Measurements from ENCODE around the gene DMD.

The DMD gene

DNA sequence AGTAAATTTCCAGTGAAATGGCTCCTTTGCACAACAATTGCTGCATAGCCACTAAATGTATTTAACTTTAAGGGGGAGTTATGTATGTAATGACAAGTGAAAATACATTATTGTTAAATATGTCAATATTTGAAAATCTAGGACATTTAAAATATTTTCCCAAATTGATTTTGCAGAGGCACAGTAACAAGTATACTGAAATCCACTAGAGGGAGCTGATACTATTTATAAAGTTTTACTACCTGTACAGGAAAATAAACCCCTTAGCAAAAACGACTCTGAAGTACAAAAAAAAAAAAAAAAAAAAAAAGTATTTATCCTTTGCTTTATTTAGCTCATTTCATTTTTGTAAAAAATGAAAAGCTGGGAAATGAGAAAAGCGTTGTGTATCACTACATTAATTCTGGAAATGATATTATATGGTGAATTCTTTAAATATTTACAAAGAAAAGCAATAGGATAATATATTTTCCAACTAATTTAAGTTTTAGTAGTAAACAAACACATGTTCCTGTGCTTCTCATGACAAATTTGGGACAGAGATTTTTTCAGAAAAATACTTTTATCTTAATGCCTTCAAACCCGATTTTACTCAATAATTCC is 727.7 kb downstream of the DMD start:
- H3K27me3 ChIP-seq (ENCODE audit: insufficient read depth, low read length, poor library complexity, severe bottlenecking), result no peaks in the 10 kb centered on the region
- H3K4me2 ChIP-seq (ENCODE audit: low read depth, low read length, poor library complexity, severe bottlenecking), result no peak overlapping the region
- TF ChIP-seq, protein P1, sequence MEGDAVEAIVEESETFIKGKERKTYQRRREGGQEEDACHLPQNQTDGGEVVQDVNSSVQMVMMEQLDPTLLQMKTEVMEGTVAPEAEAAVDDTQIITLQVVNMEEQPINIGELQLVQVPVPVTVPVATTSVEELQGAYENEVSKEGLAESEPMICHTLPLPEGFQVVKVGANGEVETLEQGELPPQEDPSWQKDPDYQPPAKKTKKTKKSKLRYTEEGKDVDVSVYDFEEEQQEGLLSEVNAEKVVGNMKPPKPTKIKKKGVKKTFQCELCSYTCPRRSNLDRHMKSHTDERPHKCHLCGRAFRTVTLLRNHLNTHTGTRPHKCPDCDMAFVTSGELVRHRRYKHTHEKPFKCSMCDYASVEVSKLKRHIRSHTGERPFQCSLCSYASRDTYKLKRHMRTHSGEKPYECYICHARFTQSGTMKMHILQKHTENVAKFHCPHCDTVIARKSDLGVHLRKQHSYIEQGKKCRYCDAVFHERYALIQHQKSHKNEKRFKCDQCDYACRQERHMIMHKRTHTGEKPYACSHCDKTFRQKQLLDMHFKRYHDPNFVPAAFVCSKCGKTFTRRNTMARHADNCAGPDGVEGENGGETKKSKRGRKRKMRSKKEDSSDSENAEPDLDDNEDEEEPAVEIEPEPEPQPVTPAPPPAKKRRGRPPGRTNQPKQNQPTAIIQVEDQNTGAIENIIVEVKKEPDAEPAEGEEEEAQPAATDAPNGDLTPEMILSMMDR (conservative IDR thresholded peaks at IDR 0.05; ENCODE audit: low read length), result peak; percentile 43
- no peak for TF ChIP-seq EZH2phosphoT487 (IDR thresholded peaks at IDR 0.05; ENCODE audit: borderline replicate concordance)
- H3K9me2 ChIP-seq (replicated peaks; ENCODE audit: low read depth, low read length), result no peaks in the 10 kb centered on the region
- no peaks in the 10 kb centered on the region for H3K4me1 ChIP-seq (ENCODE audit: insufficient read depth, low read length, poor library complexity, severe bottlenecking)
- H4K20me1 ChIP-seq (ENCODE audit: insufficient read depth, low read length, poor library complexity, severe bottlenecking), result no peaks in the 10 kb centered on the region
- H3K79me2 ChIP-seq (ENCODE audit: insufficient read depth, low read length), result no peaks in the 10 kb centered on the region
- no peaks in the 10 kb centered on the region for H3K36me3 ChIP-seq (ENCODE audit: insufficient read depth, low read length)
- no peaks in the 10 kb centered on the region for H3F3A ChIP-seq (ENCODE audit: low read depth)
- H3K9me3 ChIP-seq (ENCODE audit: insufficient read depth, low read depth, low read length), result no peaks in the 10 kb centered on the region
- H2AFZ ChIP-seq (ENCODE audit: low read length), result no peak overlapping the region
- no peak overlapping the region for H3K9ac ChIP-seq (ENCODE audit: low read depth, low read length, poor library complexity, severe bottlenecking)
- no peak overlapping the region for H3K4me3 ChIP-seq (ENCODE audit: low read length, poor library complexity, severe bottlenecking)

DNA sequence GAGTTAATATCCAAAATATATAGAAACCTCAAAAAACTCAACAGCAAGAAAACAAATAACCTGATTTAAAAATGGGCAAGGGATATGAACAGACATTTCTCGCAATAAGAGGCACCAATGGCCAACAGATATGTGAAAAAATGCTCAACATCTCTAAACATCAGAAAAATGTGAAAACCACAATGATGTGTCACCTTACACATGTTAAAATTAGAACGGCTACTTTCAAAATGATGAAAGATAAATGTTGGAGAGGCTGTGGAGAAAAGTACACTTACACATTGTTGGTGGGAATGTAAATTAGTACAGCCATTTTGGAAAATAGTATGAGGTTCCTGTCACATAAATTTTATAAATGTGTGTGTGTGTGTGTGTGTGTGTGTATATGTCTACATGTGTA is 731.3 kb downstream of the DMD start:
- no peaks in the 10 kb centered on the region for H3K4me1 ChIP-seq (ENCODE audit: insufficient read depth, low read length, poor library complexity, severe bottlenecking)
- TF ChIP-seq, protein P1 (conservative IDR thresholded peaks at IDR 0.05; ENCODE audit: low read length), result no peak
- TF ChIP-seq EZH2phosphoT487 (IDR thresholded peaks at IDR 0.05; ENCODE audit: borderline replicate concordance), result no peak
- H3F3A ChIP-seq (ENCODE audit: low read depth), result no peaks in the 10 kb centered on the region
- H3K36me3 ChIP-seq (ENCODE audit: insufficient read depth, low read length), result no peaks in the 10 kb centered on the region
- H3K4me3 ChIP-seq (ENCODE audit: low read length, poor library complexity, severe bottlenecking), result no peak overlapping the region
- H3K27me3 ChIP-seq (ENCODE audit: insufficient read depth, low read length, poor library complexity, severe bottlenecking), result no peaks in the 10 kb centered on the region
- no peak overlapping the region for H3K9ac ChIP-seq (ENCODE audit: low read depth, low read length, poor library complexity, severe bottlenecking)
- H3K9me2 ChIP-seq (replicated peaks; ENCODE audit: low read depth, low read length), result no peaks in the 10 kb centered on the region
- no peaks in the 10 kb centered on the region for H4K20me1 ChIP-seq (ENCODE audit: insufficient read depth, low read length, poor library complexity, severe bottlenecking)
- no peak overlapping the region for H3K4me2 ChIP-seq (ENCODE audit: low read depth, low read length, poor library complexity, severe bottlenecking)
- no peaks in the 10 kb centered on the region for H3K79me2 ChIP-seq (ENCODE audit: insufficient read depth, low read length)
- no peak overlapping the region for H2AFZ ChIP-seq (ENCODE audit: low read length)
- no peaks in the 10 kb centered on the region for H3K9me3 ChIP-seq (ENCODE audit: insufficient read depth, low read depth, low read length)

DNA sequence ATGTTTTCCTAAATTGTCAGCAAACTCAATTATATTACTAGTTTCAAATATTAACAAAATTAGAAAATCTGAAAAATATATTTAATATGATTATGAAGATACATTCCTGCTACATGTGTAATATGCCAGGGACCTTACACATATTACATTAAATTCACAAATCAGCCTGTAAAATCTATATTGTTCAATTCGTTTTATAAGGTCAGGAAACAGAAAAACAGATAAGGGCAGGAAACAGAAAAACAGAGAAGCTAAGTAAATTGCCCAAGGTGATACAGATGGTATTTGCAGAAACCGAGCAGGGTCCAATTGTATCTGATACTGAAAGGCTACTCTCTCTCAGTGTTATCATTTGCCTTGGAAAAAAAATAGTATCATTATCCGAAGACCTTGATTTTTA is 739.0 kb downstream of the DMD start:
- Histone ChIP-seq H3K36me3 (ENCODE audit: insufficient read depth, low read length) (no peaks in the 10 kb centered on the region), H4K20me1 (ENCODE audit: insufficient read depth, low read length, poor library complexity, severe bottlenecking) (no peaks in the 10 kb centered on the region), H3K9ac (ENCODE audit: low read depth, low read length, poor library complexity, severe bottlenecking) (no peak overlapping the region), H3K9me2 (replicated peaks; ENCODE audit: low read depth, low read length) (no peaks in the 10 kb centered on the region), H3K27me3 (ENCODE audit: insufficient read depth, low read length, poor library complexity, severe bottlenecking) (no peaks in the 10 kb centered on the region), H2AFZ (ENCODE audit: low read length) (no peak overlapping the region), H3K4me1 (ENCODE audit: insufficient read depth, low read length, poor library complexity, severe bottlenecking) (no peaks in the 10 kb centered on the region), H3K4me2 (ENCODE audit: low read depth, low read length, poor library complexity, severe bottlenecking) (no peak overlapping the region), H3K9me3 (ENCODE audit: insufficient read depth, low read depth, low read length) (no peaks in the 10 kb centered on the region), H3K79me2 (ENCODE audit: insufficient read depth, low read length) (no peaks in the 10 kb centered on the region), H3F3A (ENCODE audit: low read depth) (no peaks in the 10 kb centered on the region), H3K4me3 (ENCODE audit: low read length, poor library complexity, severe bottlenecking) (no peak overlapping the region)
- TF ChIP-seq EZH2phosphoT487 (IDR thresholded peaks at IDR 0.05; ENCODE audit: borderline replicate concordance), result no peak
- TF ChIP-seq, protein P1 (conservative IDR thresholded peaks at IDR 0.05; ENCODE audit: low read length), result no peak
